ES-I3 (cell line): ENCODE measurements around the gene NOP9.

Experiments
- H3K36me3 ChIP-seq: 2 replicates; pipeline ENCODE4 v1.6.1; 2013; ENCODE audit warnings: mild to moderate bottlenecking, low read length, control low read depth, moderate library complexity; ENCODE audit not compliant: insufficient read depth
- H3K4me1 ChIP-seq: 2 replicates; pipeline ENCODE4 v1.6.1; 2013; ENCODE audit warnings: mild to moderate bottlenecking, control low read depth, low read length; ENCODE audit not compliant: insufficient read depth
- H3K9ac ChIP-seq: 2 replicates; pipeline ENCODE4 v1.6.1; 2013; ENCODE audit warnings: low read depth, mild to moderate bottlenecking, low read length, moderate library complexity
- H3K9me3 ChIP-seq: 2 replicates; pipeline ENCODE4 v1.6.1; 2013; ENCODE audit warnings: mild to moderate bottlenecking, low read length, moderate library complexity; ENCODE audit not compliant: control insufficient read depth, insufficient read depth

Gene NOP9, protein sequence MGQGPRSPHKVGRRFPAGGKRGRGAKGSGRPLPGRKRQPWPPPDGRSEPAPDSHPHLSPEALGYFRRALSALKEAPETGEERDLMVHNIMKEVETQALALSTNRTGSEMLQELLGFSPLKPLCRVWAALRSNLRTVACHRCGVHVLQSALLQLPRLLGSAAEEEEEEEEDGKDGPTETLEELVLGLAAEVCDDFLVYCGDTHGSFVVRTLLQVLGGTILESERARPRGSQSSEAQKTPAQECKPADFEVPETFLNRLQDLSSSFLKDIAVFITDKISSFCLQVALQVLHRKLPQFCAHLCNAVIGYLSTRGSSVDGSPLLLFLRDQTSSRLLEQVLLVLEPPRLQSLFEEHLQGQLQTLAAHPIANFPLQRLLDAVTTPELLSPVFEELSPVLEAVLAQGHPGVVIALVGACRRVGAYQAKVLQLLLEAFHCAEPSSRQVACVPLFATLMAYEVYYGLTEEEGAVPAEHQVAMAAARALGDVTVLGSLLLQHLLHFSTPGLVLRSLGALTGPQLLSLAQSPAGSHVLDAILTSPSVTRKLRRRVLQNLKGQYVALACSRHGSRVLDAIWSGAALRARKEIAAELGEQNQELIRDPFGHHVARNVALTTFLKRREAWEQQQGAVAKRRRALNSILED

DNA sequence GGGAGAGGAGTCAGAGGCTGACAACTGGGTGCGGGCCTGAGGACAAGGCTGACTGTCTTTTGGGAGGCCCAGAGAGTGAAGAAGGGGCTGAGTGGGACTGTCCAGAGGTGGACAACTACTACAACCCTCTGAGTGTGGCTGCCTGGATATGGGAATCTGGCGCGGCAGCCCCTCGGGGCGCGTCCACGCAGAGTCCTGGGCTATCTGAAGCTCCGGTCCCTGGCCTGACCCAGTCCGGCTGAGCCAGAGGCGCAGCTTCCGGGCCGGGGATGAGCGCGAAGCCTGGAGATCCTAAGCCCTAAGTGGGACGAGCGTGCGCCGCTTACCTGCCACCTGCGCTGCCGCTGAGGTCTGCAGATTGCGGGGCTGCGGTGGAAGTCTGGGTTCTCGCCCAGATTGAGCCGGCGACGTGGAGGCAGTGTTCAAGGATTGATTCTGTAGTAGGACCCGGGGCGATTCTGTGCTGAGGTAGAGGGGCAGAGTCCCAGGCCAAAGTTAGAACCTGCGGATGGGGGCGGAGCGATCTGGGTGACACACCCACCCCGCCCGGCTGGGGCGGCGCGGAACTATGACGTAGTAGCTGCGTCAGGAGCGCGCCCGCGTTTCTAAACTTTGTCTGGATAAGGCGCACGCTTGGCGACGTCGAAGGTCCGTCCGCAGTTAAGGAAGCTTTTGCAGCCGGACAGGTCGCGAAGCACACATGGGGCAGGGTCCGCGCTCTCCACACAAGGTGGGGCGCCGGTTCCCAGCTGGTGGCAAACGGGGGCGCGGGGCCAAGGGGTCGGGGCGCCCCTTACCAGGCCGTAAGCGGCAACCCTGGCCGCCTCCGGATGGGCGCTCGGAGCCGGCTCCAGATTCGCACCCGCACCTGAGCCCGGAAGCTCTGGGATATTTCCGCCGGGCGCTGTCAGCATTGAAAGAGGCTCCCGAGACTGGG is at the start of gene NOP9, which contains the start of gene DHRS1:
NOP9 (plus strand) TSS at position 596 of the 937 bp plus-strand sequence; CDS start at position 701, 105 bp downstream.
DHRS1 (minus strand) TSS at position 526 of the 937 bp plus-strand sequence. CDS start 674 bp downstream, outside the sequence.
- Histone ChIP-seq H3K4me1 (peaks cover 11% of the 10 kb centered on the region), H3K9me3 (no peaks in the 10 kb centered on the region), H3K36me3 (peaks cover 11% of the 10 kb centered on the region), H3K9ac (peak within 1 kb of the TSS; percentile 86)

DNA sequence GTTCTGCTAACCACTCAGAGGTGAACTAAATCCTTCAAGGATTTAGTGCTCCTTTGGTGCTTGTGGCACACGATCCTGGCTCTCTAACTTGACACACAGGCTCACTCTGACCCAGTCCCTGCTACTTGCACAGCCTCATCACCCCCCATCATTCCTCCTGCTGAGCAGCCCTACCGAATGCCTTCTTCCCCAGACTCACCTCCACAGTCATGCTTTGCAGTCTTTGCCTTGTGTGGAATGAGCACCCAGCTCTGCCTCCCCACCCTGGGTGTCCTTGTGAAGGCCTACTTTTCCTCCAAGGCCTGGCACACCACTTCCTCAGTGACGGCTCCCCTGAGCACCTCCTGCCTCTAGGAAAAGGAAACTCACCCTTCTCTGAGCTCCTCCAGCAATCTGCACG is 49.3 kb upstream of the NOP9 start:
- Histone ChIP-seq H3K36me3 (no peaks in the 10 kb centered on the region), H3K9ac (no peak overlapping the region), H3K4me1 (no peaks in the 10 kb centered on the region; the same call in 1 of the 2 replicates), H3K9me3 (no peaks in the 10 kb centered on the region)

DNA sequence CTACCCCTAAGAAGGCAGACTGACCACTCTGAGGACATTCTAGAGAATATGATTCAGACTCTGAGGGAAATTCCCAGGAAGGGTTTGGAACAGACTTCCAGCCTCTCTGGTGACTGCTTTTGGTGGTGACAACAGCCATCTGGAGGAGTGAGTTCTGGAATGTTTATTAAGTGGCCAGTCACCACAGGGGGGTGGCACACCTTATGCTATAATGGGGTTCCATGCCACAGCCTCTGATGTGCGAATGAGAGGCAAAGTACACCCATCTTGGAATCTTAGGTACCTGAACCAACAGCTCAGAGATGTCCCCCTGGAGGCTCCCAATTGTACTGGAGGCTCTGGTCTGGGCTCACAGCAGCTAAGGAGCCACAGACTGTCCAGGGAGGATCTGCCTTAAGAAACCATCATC is 47.8 kb upstream of the NOP9 start:
- Histone ChIP-seq H3K9ac (no peak overlapping the region), H3K9me3 (no peaks in the 10 kb centered on the region), H3K36me3 (no peaks in the 10 kb centered on the region), H3K4me1 (no peaks in the 10 kb centered on the region; the same call in 1 of the 2 replicates)

DNA sequence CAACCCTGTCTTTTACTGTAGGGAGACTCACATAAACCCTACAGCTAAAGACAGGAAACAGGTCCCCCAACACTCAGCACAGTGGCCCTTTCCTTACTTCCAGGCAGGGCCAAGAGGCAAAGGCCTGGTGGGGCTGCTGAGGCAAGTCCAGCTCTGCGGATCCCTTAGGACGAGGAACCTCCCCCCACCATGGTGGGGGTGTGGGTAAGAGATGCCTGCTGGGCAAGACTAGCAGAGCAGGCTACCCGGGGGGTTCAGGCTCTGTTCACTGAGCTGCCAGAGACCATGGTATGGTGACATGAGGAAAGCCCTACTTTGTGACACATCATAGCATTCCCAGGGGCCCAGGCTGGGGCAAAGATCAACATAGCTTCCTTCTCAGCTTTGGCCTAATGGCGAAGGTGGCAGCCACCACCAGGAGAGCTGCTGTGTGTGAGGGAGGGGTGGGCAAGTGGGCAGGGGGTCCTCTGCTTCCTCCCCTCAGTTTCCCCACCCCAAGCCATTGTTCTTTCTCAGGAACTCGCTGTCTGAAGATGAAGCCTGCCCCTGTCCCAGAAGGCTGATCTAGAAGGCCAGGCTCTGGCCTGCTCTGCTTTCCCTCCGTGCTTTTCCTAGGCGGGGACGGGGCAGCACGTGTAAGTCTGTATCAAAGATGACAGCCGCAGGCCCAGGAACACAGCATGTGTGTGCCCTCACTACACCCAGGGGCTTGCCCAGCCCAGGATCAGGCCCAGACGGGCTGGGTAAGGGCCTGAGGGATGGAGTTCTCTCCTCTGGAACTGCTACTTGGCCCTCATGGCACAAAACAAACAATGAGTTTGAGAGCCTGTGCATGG is 47.1 kb upstream of the NOP9 start:
- Histone ChIP-seq H3K4me1 (no peaks in the 10 kb centered on the region; the same call in 1 of the 2 replicates), H3K9ac (no peak overlapping the region), H3K9me3 (no peaks in the 10 kb centered on the region), H3K36me3 (no peaks in the 10 kb centered on the region)

DNA sequence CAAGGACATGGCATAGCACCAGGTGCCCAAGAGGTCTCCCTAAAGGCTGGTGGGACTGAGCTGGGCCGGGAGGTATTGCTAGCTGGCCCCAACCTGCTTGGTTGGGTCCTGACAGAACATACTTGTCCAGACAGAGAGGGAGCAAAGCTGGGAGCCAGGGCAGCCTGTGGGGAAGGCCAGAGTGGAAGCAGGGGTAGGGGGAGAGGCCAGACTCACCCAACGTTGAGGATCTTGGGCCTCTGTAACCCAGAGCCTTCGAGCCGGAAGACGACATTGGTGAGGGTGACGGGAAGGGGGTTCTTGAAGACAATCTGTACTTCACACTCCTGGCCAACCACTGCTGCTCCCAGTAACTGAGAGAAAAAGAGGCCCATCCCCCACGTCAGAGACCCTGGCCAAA is 45.7 kb upstream of the NOP9 start:
- Histone ChIP-seq H3K36me3 (no peaks in the 10 kb centered on the region), H3K9ac (no peak overlapping the region), H3K4me1 (no peaks in the 10 kb centered on the region; the same call in 1 of the 2 replicates), H3K9me3 (no peaks in the 10 kb centered on the region)

DNA sequence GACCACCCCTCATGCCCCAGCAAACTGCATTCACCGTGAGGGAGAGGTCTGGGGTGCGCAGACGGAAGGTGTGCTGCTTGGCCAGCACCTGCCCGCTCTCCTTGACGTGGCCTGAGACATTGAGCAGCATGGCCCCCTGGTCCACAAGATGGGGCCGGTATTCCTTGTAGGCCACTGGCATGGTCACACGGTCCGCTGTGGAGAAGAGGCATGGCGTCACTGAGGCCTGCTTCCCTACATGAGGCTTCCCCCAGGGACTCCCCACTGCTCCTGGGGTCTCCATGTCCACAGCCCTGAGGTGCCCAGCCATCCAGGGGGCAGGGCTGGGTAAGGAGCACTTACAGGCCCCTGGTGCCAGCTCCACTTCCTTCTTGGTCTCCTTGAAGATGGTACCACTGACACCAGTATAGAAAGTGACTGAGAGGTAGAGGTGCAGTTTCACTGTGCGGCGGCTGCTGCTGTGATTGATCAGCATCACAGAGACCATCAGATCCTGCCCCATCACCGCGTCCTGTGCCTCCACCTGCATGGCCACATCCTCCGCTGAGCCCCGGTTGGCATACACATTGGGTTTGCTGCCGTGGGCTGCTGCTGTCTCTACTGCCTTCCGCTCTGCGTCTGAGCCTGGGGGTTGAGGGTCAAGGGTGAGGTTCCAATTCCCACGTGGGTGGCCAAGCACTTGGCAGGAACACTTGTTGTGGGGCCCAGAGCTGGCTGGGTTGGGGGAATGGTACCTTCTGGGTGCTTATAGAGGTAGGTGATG is 44.8 kb upstream of the NOP9 start:
- no peaks in the 10 kb centered on the region; the same call in 1 of the 2 replicates for H3K4me1 ChIP-seq
- H3K9me3 ChIP-seq, result no peaks in the 10 kb centered on the region
- no peaks in the 10 kb centered on the region for H3K36me3 ChIP-seq
- no peak overlapping the region for H3K9ac ChIP-seq

DNA sequence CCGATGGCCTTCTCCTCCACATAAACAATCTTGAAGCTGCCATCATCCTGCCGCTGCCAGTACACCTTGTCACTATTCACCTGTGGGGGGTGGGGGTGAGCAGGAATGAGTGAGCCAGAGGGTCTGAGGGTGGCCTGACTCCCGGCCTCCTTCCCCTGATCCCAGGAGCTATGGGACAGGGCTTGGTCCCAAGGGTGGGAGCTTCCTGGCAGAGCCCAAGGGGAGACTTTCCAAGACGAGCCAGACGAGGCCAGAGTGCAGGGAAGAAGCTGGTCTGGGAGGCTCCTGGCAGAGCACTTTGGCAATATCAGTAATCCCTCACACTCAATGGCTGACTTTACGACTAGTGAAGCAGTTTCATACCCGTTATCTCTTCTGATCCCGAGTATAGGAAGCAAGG is 44.2 kb upstream of the NOP9 start:
- Histone ChIP-seq H3K9ac (no peak overlapping the region), H3K4me1 (no peaks in the 10 kb centered on the region; the same call in 1 of the 2 replicates), H3K9me3 (no peaks in the 10 kb centered on the region), H3K36me3 (no peaks in the 10 kb centered on the region)

DNA sequence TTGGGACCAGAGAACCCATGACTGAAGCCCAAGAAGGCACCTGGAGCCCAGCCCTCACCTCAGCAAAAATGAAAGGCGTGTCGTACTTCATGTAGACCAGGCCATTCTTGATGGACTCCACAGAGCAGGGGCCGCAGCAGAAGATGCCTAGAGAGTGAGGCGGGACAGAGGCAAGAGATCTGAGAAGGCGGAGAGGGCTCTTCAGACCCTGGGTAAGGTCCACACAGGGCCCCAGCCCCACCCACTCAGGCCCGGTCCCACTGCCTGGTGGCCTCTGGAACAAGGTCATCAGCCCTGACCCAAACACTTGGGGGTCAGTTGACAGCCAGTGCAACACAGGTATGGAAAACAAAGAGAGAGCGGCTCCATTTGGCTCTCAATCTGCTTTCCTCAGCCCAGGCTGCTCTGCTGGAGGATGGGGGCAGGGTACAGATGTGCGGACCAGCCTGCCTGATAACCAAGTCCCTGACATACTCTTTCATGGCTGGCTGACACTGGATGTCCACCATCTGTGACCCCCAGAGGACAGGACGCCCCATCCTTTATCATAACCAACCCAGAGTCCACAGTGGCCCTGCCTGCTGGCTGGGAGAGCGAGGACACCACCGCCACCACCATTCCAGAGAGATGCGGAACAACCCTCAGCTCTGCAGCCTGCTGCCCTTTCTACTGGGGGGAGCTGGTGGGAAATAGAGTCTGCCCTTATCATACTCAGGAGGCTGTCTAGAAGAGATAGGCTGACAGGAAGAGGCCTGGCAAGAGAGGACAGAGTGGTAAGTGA is 43.5 kb upstream of the NOP9 start:
- Histone ChIP-seq H3K36me3 (no peaks in the 10 kb centered on the region), H3K9me3 (no peaks in the 10 kb centered on the region), H3K4me1 (no peaks in the 10 kb centered on the region; the same call in 1 of the 2 replicates), H3K9ac (no peak overlapping the region)

DNA sequence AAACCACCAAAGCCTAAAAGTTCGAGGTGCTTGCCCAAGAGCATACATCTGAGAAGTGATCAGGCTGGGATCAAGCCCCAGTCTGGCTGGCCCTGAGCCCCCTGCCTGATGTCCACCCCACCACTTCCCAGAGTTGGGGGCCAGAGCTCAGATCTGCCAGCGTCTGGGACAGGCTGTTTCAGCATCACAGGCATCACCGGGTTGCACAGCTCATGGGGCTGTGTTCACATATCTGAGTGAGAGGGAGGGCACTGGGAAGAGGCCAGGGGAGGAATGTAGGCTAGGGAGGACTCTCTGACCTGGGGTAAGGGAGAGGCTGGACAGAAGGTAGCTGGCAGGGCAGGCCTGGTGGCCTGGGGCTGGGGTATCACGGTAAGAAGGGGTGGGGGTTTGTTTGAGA is 42.7 kb upstream of the NOP9 start:
- no peak overlapping the region for H3K9ac ChIP-seq
- no peaks in the 10 kb centered on the region for H3K9me3 ChIP-seq
- H3K4me1 ChIP-seq, result no peaks in the 10 kb centered on the region; the same call in 1 of the 2 replicates
- no peaks in the 10 kb centered on the region for H3K36me3 ChIP-seq

DNA sequence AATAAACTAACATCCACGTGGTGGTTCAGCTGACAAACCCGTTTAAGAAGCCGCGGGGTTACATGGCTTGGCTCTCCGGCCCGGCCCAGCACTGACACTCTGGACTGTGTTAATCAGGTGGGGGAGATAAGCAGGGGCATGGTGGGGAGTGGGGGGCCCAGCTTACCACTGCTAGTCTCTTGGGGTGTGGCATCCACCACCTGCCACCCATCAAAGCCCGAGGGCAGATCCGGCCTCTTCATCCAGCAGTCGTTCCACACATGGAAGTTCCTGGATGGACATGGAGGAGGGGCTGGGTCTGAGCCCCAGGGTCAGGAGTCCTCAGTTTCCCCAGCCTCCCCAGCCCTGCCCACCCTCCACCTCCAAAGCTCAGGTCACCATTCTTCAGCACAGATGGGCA is 41.5 kb upstream of the NOP9 start:
- H3K4me1 ChIP-seq, result 0 out of 2 replicates have a peak, but pooled peaks cover under 1% of the 10 kb centered on the region
- H3K36me3 ChIP-seq, result no peaks in the 10 kb centered on the region
- no peak overlapping the region for H3K9ac ChIP-seq
- no peaks in the 10 kb centered on the region for H3K9me3 ChIP-seq

DNA sequence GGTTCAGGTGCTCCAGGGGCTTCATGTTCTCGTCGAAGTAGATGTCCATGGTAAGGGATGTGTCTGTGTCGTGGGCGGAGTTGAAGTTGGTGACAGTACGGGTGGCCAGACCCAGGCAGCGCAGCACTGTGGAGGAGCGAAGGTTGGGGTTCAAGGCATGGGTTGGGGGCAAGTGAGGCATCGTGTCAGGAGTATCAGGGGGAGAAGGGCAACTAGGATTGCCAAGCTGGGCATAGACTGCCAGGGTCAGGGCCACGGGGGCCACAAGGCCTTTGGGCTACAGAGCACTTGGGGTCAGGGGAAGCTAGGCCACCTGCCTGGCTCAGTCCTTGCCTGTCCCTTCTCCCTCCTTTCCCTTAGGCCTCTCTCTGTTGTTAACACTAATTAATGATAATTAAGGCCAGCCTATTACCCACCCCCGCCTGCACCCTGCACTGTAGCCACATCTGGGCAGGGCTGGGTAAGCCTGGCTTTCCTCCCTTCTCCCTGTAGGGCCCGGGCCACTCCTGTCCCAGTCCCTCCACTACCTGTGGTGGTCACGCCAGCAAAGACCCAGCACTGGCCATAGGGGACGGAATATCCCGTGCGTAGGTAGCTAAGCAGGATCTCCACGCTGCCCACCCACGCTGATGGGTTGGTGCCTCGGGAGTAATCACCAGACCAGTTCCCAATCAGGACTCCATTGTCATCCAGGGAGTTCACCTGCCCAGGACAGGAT is 40.9 kb upstream of the NOP9 start:
- no peak overlapping the region for H3K9ac ChIP-seq
- no peaks in the 10 kb centered on the region for H3K36me3 ChIP-seq
- H3K4me1 ChIP-seq, result 0 out of 2 replicates have a peak, but pooled peaks cover 6% of the 10 kb centered on the region
- no peaks in the 10 kb centered on the region for H3K9me3 ChIP-seq
